ENCODE data around the gene FAM131A.

GRCh38 chr3:184359610-184360009, 22.2 kb downstream of the FAM131A start:
- TF ChIP-seq MCM7 (IDR thresholded peaks at IDR 0.05) = no peak
- TF ChIP-seq KAT7 (CRISPR knock-in tag; IDR thresholded peaks at IDR 0.05; ENCODE audit: borderline replicate concordance) = no peak
- TF ChIP-seq CTCF (IDR thresholded peaks at IDR 0.05 in 2 of 3, conservative IDR thresholded peaks at IDR 0.05 in 1 of 3; ENCODE audit: insufficient read depth in 2 of 3, low read depth in 1 of 3, low read length in 3 of 3) = no peak
- TF ChIP-seq MIER1 (IDR thresholded peaks at IDR 0.05; ENCODE audit: low read depth) = no peak
- no peak for TF ChIP-seq NFE2L1 (tag; IDR thresholded peaks at IDR 0.05; ENCODE audit: borderline replicate concordance, low read depth)
- TF ChIP-seq POLR2AphosphoS5 (IDR thresholded peaks at IDR 0.05; ENCODE audit: control insufficient read depth, insufficient read depth, low read depth, low read length) = no peak
- no peak for TF ChIP-seq MAX (CRISPR knock-in tag; IDR thresholded peaks at IDR 0.05)
- no peak for TF ChIP-seq NCOA1 (IDR thresholded peaks at IDR 0.05; ENCODE audit: low read depth)
- TF ChIP-seq ARID3A (IDR thresholded peaks at IDR 0.05; ENCODE audit: borderline replicate concordance, low read depth, low read length) = no peak
- TF ChIP-seq ZNF407 (IDR thresholded peaks at IDR 0.05; ENCODE audit: low read depth) = no peak
